Hepatocyte (in vitro differentiated cells): ENCODE data around the gene KCNIP3. TPM values are rescaled to one million over a fixed set of nuclear protein-coding genes. Genes with fewer than 3 reads are reported as not detected.
"Not testable (repeated sequence)": the region's sequence is repeated elsewhere in the genome, so short reads cannot be mapped to it uniquely, and the experiment has no call there.

Experiments used
- DNase-seq: peaks from one replicate; pipeline ENCODE4 v3.0.0-alpha.2; 2016; ENCODE audit warnings: low spot score
- H2AFZ ChIP-seq: fragments of 200-600 bp; sonication (generic); 2 replicates; pipeline ENCODE4 v1.6.0; 2016; ENCODE audit warnings: antibody characterized with exemption, mild to moderate bottlenecking
- H3K27ac ChIP-seq: fragments of 200-600 bp; sonication (generic); 2 replicates; pipeline ENCODE4 v1.5.1; 2016; ENCODE audit warnings: mild to moderate bottlenecking
- H3K27me3 ChIP-seq: fragments of 200-600 bp; sonication (generic); 2 replicates; pipeline ENCODE4 v1.6.1; 2016
- H3K36me3 ChIP-seq: fragments of 200-600 bp; sonication (generic); replicated peaks from 2 replicates; pipeline ENCODE4 v1.5.1; 2016; ENCODE audit warnings: low read depth; ENCODE audit not compliant: insufficient read depth
- H3K4me1 ChIP-seq: fragments of 200-600 bp; sonication (generic); 2 replicates; pipeline ENCODE4 v1.5.1; 2016; ENCODE audit warnings: mild to moderate bottlenecking, moderate library complexity; ENCODE audit not compliant: insufficient read depth
- H3K4me2 ChIP-seq: fragments of 200-600 bp; sonication (generic); 2 replicates; pipeline ENCODE4 v1.6.0; 2016
- H3K4me3 ChIP-seq: fragments of 200-600 bp; sonication (generic); 2 replicates; pipeline ENCODE4 v1.5.1; 2016; ENCODE audit warnings: mild to moderate bottlenecking
- H3K79me2 ChIP-seq: fragments of 200-600 bp; sonication (generic); 2 replicates; pipeline ENCODE4 v1.6.0; 2017; ENCODE audit warnings: mild to moderate bottlenecking
- H3K9me2 ChIP-seq: fragments of 200-600 bp; sonication (generic); replicated peaks from 2 replicates; pipeline ENCODE4 v1.6.0; 2017; ENCODE audit warnings: mild to moderate bottlenecking; ENCODE audit not compliant: insufficient read depth
- H3K9me3 ChIP-seq: fragments of 200-600 bp; sonication (generic); 2 replicates; pipeline ENCODE4 v1.5.1; 2016; ENCODE audit warnings: low read depth, mild to moderate bottlenecking
- H4K20me1 ChIP-seq: fragments of 200-600 bp; sonication (generic); 2 replicates; pipeline ENCODE4 v1.6.0; 2016; ENCODE audit warnings: mild to moderate bottlenecking; ENCODE audit not compliant: insufficient read depth, poor library complexity, severe bottlenecking
- EZH2 ChIP-seq: fragments of 200-600 bp; sonication (generic); IDR thresholded peaks from 2 replicates; pipeline ENCODE4 v1.6.1; 2016; ENCODE audit warnings: antibody characterized with exemption, mild to moderate bottlenecking, borderline replicate concordance
- EZH2phosphoT487 ChIP-seq: fragments of 200-600 bp; sonication (generic); IDR thresholded peaks from one replicate; pipeline ENCODE4 v1.6.1; 2018; ENCODE audit warnings: antibody characterized with exemption, mild to moderate bottlenecking, low read depth, moderate library complexity; ENCODE audit not compliant: unreplicated experiment, severe bottlenecking
- WGBS: methylation state at CpG from one replicate; pipeline ENCODE4 v1.1.6; 2016; ENCODE audit warnings: low lambda C conversion rate; ENCODE audit errors: missing lambda C conversion rate; 5-methylcytosine and 5-hydroxymethylcytosine counted together
- polyA plus RNA-seq: library from polyadenylated mRNA; unstranded; fragments of >200 nt; fragmentation: Nextera tagmentation; extraction: Ambion mirVana; gene quantifications from 2 replicates; pipeline ENCODE4 v1.2.1, GENCODE V29; 2016
- total RNA-seq: library from RNA; depleted of rRNA; stranded (reverse); fragments of >200 nt; gene quantifications from 2 replicates; pipeline ENCODE4 v1.2.3, GENCODE V29; 2014
- TF ChIP-seq, protein P1 (sequence below): fragments of 200-600 bp; sonication (generic); IDR thresholded peaks from 2 replicates; pipeline ENCODE4 v1.5.1; 2016; ENCODE audit warnings: antibody characterized with exemption, mild to moderate bottlenecking; ENCODE audit not compliant: poor library complexity

KCNIP3 gene
- total and polyA plus RNA-seq, 2 experiments from 2014 or later, result 6.1 to 6.5 TPM

DNA sequence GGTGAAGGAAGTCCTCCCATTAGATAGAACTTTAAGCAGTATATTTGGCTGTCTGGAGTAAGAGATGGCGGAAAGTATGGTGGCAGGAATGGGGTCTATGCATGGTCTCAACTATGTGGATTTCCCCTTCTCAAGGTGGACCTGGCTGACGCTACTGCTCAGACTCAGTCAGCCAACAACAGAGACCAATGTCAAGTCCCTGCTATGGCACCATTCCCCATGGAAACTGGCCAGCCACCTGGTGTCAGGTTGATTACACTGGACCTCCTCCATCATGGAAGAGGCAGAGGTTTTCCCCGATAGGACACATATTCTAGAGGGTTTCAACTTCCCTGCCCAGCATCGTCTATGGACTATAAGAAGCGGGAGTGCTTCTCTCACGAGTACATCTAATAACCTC is 96.8 kb downstream of the KCNIP3 start:
- H3K9me3 ChIP-seq, result no peaks in the 10 kb centered on the region
- TF ChIP-seq EZH2, result no peak
- TF ChIP-seq, protein P1, sequence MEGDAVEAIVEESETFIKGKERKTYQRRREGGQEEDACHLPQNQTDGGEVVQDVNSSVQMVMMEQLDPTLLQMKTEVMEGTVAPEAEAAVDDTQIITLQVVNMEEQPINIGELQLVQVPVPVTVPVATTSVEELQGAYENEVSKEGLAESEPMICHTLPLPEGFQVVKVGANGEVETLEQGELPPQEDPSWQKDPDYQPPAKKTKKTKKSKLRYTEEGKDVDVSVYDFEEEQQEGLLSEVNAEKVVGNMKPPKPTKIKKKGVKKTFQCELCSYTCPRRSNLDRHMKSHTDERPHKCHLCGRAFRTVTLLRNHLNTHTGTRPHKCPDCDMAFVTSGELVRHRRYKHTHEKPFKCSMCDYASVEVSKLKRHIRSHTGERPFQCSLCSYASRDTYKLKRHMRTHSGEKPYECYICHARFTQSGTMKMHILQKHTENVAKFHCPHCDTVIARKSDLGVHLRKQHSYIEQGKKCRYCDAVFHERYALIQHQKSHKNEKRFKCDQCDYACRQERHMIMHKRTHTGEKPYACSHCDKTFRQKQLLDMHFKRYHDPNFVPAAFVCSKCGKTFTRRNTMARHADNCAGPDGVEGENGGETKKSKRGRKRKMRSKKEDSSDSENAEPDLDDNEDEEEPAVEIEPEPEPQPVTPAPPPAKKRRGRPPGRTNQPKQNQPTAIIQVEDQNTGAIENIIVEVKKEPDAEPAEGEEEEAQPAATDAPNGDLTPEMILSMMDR, result no peak
- no peak for TF ChIP-seq EZH2phosphoT487
- WGBS, result 91% methylated on average over 6 of the region's 6 CpGs

DNA sequence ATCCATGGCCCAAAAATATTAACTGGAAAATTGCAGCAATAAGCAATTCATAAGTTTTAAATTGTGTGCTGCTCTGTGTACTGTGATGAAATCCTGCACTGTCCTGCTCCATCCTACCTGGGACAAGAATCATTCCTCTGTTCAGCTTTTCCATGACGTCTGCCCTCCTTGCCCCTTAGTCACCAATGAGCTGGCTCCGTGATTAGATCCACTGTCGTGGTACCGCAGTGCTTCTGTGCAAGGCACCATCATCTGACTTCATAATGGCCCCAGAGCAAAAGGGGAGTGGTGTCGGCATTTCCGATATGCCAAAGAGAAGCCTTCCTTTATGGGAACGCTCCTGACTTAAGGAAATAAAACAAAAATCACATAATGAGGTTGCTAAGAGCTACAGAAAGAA is 101.9 kb downstream of the KCNIP3 start:
- DNase-seq, result no peak
- Histone ChIP-seq H3K4me2 (no peak overlapping the region), H3K9me2 (no peaks in the 10 kb centered on the region), H3K27me3 (no peaks in the 10 kb centered on the region), H2AFZ (no peak overlapping the region), H4K20me1 (no peaks in the 10 kb centered on the region), H3K4me1 (peaks cover 9% of the 10 kb centered on the region), H3K27ac (no peak overlapping the region), H3K4me3 (no peak overlapping the region), H3K36me3 (no peaks in the 10 kb centered on the region), H3K9me3 (no peaks in the 10 kb centered on the region), H3K79me2 (peaks cover 11% of the 10 kb centered on the region)
- TF ChIP-seq EZH2 (no peak), EZH2phosphoT487 (no peak)
- TF ChIP-seq, protein P1, result no peak
- 93% methylated on average over 7 of the region's 7 CpGs for WGBS

More for the DNA sequence above, 96.8 kb downstream of the KCNIP3 start:
- Histone ChIP-seq H3K9me2 (no peaks in the 10 kb centered on the region), H3K27me3 (no peaks in the 10 kb centered on the region), H3K36me3 (no peaks in the 10 kb centered on the region), H3K4me1 (no peaks in the 10 kb centered on the region), H3K27ac (no peak overlapping the region), H2AFZ (no peak overlapping the region), H3K4me2 (no peak overlapping the region), H4K20me1 (no peaks in the 10 kb centered on the region), H3K79me2 (no peaks in the 10 kb centered on the region), H3K4me3 (no peak overlapping the region)
- no peak for DNase-seq

DNA sequence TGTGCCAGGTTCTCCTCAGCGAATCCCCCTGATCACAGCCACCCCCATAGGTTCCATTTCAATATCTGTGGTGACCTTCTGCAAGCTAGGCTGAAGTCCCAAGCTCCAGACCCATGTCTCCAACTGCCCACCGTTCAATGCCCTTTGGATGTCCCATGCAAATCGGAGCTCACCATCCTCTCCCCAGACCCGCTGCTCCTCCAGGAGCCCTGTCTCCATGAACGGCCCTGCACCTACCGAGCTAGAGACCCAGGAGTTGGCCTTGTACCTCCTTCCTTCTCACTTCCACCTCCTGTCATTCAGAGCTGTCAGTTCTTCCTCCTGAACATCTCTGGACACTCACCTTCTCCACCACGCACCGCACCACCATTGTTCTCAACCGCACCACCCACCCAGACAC is 104.3 kb downstream of the KCNIP3 start:
- Histone ChIP-seq H3K36me3 (no peaks in the 10 kb centered on the region), H3K9me3 (no peaks in the 10 kb centered on the region), H4K20me1 (no peaks in the 10 kb centered on the region), H3K4me2 (peak overlapping the region; percentile 93), H3K27me3 (no peaks in the 10 kb centered on the region), H3K4me1 (peaks cover 9% of the 10 kb centered on the region), H2AFZ (peak overlapping the region; percentile 92), H3K79me2 (peaks cover 17% of the 10 kb centered on the region), H3K9me2 (no peaks in the 10 kb centered on the region), H3K4me3 (no peak overlapping the region), H3K27ac (peak overlapping the region; percentile 96)
- TF ChIP-seq EZH2 (no peak), EZH2phosphoT487 (no peak)
- TF ChIP-seq, protein P1, result no peak
- 70% methylated on average over 9 of the region's 9 CpGs for WGBS
- no peak for DNase-seq

DNA sequence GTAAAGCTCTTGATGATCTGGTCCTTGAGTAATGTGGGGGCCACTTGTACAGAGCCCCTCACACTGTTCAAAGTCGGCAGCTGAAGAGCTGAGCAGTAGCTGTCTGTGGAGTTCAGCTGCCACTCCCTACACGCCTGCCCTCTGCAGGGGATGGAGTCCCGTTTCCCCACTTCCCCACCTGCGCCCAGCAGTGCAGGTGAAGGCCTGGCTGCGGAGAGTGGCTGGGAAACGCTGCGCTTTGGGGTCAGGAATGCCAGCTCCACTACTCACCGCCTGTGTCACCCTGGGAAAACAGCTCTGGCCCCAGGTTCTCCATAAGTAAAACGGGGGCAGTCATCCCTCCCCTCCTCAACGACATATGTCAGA is 104.8 kb downstream of the KCNIP3 start:
- Histone ChIP-seq H3K79me2 (peaks cover 17% of the 10 kb centered on the region), H3K27ac (peak overlapping the region; percentile 96), H3K4me2 (peak overlapping the region; percentile 93), H2AFZ (peak overlapping the region; percentile 92), H3K4me3 (peak overlapping the region; percentile 88)
- H3K9me2 ChIP-seq, H3K27me3 ChIP-seq, H3K9me3 ChIP-seq, H4K20me1 ChIP-seq, H3K36me3 ChIP-seq, H3K4me1 ChIP-seq: not testable (repeated sequence)
- WGBS, result under 1% methylated on average over 10 of the region's 10 CpGs
- DNase-seq, result peak; percentile 36
